OCI-LY3 (cell line): ENCODE data around the gene ATOH1.

Source experiments
- H2AFZ ChIP-seq: fragments of 200-600, 300-600 bp; shearing (Covaris generic); 2 replicates; pipeline ENCODE4 v1.6.0; 2014; ENCODE audit warnings: antibody characterized with exemption, low read depth, low read length
- H3K27ac ChIP-seq: fragments of 200-600, 300-600 bp; sonication (generic); 2 replicates; pipeline ENCODE4 v1.5.1; 2014; ENCODE audit warnings: mild to moderate bottlenecking, low read length, moderate library complexity, mixed read lengths
- H3K27me3 ChIP-seq: fragments of 200-600, 300-600 bp; sonication (generic); 2 replicates; pipeline ENCODE4 v1.6.1; 2014; ENCODE audit warnings: low read depth, low read length, mixed read lengths
- H3K36me3 ChIP-seq: fragments of 200-600, 300-600 bp; sonication (generic); replicated peaks from 2 replicates; pipeline ENCODE3; 2014; ENCODE audit warnings: low read depth, low read length, mixed read lengths
- H3K4me1 ChIP-seq: fragments of 300-600, 200-600 bp; sonication (generic); 2 replicates; pipeline ENCODE4 v1.6.1; 2014; ENCODE audit warnings: low read length, mixed read lengths
- H3K4me2 ChIP-seq: fragments of 200-600, 300-600 bp; sonication (generic); 2 replicates; pipeline ENCODE4 v1.6.1; 2014; ENCODE audit warnings: low read length, mixed read lengths
- H3K4me3 ChIP-seq: fragments of 300-600, 200-600 bp; sonication (generic); 2 replicates; pipeline ENCODE4 v1.5.1; 2014; ENCODE audit warnings: antibody characterized with exemption, mild to moderate bottlenecking, low read length, moderate library complexity
- H3K79me2 ChIP-seq: fragments of 300-600, 200-600 bp; shearing (Covaris generic); 2 replicates; pipeline ENCODE4 v1.6.1; 2014; ENCODE audit warnings: mild to moderate bottlenecking, low read length, mixed read lengths
- H3K9ac ChIP-seq: fragments of 300-600, 200-600 bp; shearing (Covaris generic); 2 replicates; pipeline ENCODE4 v1.6.0; 2014; ENCODE audit warnings: mild to moderate bottlenecking, low read length, moderate library complexity
- H3K9me3 ChIP-seq: fragments of 200-600, 300-600 bp; shearing (Covaris generic); 2 replicates; pipeline ENCODE4 v1.6.1; 2014; ENCODE audit warnings: low read length, mixed read lengths; ENCODE audit not compliant: insufficient read depth
- H4K20me1 ChIP-seq: fragments of 200-600, 300-600 bp; sonication (generic); 2 replicates; pipeline ENCODE4 v1.6.1; 2016; ENCODE audit warnings: low read length, mixed read lengths; ENCODE audit not compliant: insufficient read depth
- EZH2phosphoT487 ChIP-seq: fragments of 200-600 bp; shearing (Covaris generic); IDR thresholded peaks from 2 replicates; pipeline ENCODE4 v1.6.1; 2018; ENCODE audit warnings: antibody characterized with exemption, mixed run types, low read depth
- TF ChIP-seq, protein P1 (sequence below): fragments of 200-600, 300-600 bp; sonication (generic); IDR thresholded peaks from 2 replicates; pipeline ENCODE4 v1.5.1; 2014; ENCODE audit warnings: antibody characterized with exemption, low read length, low read depth

The ATOH1 gene

DNA sequence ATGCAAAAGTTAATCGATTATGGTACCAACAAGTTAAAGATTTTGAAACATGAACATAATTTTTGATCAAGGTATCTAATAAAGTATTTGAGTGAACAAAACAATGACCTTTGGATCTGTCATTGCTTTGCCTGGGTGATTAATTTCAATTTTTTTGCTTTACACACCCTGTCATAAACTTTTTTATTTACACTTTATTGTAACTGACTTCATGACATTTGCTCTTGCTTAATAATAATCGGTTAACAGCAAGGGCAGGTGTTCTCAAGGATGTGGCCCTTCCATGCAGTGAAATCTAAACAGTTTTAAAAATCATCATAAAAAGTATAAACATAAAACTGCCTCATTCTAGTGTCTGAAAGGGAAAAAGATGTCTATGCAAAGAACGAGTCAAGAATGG is 24.1 kb downstream of the ATOH1 start:
- Histone ChIP-seq H3K27me3 (no peaks in the 10 kb centered on the region), H3K4me3 (no peak overlapping the region), H2AFZ (no peak overlapping the region), H3K9me3 (no peaks in the 10 kb centered on the region), H3K27ac (no peak overlapping the region), H3K9ac (no peak overlapping the region), H4K20me1 (no peaks in the 10 kb centered on the region), H3K36me3 (no peaks in the 10 kb centered on the region), H3K4me1 (no peaks in the 10 kb centered on the region), H3K4me2 (no peak overlapping the region), H3K79me2 (no peaks in the 10 kb centered on the region)
- TF ChIP-seq, protein P1, sequence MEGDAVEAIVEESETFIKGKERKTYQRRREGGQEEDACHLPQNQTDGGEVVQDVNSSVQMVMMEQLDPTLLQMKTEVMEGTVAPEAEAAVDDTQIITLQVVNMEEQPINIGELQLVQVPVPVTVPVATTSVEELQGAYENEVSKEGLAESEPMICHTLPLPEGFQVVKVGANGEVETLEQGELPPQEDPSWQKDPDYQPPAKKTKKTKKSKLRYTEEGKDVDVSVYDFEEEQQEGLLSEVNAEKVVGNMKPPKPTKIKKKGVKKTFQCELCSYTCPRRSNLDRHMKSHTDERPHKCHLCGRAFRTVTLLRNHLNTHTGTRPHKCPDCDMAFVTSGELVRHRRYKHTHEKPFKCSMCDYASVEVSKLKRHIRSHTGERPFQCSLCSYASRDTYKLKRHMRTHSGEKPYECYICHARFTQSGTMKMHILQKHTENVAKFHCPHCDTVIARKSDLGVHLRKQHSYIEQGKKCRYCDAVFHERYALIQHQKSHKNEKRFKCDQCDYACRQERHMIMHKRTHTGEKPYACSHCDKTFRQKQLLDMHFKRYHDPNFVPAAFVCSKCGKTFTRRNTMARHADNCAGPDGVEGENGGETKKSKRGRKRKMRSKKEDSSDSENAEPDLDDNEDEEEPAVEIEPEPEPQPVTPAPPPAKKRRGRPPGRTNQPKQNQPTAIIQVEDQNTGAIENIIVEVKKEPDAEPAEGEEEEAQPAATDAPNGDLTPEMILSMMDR, result no peak

DNA sequence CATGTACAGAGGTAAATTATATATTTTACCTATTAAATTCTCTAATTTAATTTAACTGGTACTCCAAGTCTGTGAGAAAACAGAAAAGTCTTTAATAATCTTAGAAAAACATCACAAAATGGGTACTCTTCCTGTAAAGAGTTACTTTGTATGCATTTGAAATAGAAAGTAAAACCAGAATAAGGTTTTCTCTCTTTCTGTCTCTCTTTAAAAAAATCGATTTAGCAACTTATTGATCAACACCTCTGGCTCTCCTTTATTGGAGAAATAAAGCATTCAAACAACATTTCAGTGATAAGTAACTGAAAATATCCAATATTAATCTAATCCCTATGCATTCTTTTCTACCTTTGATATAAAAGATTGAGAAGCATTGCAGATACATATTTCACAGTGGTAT is 27.4 kb downstream of the ATOH1 start:
- no peaks in the 10 kb centered on the region for H3K4me1 ChIP-seq
- TF ChIP-seq, protein P1, result no peak
- no peak for TF ChIP-seq EZH2phosphoT487
- H4K20me1 ChIP-seq, result no peaks in the 10 kb centered on the region
- no peak overlapping the region for H3K27ac ChIP-seq
- H2AFZ ChIP-seq, result peak overlapping the region; percentile 28; the same call in 1 of the 2 replicates
- H3K4me2 ChIP-seq, result no peak overlapping the region
- no peaks in the 10 kb centered on the region for H3K36me3 ChIP-seq
- H3K79me2 ChIP-seq, result no peaks in the 10 kb centered on the region
- no peaks in the 10 kb centered on the region for H3K27me3 ChIP-seq
- no peaks in the 10 kb centered on the region for H3K9me3 ChIP-seq
- no peak overlapping the region for H3K9ac ChIP-seq
- H3K4me3 ChIP-seq, result no peak overlapping the region

DNA sequence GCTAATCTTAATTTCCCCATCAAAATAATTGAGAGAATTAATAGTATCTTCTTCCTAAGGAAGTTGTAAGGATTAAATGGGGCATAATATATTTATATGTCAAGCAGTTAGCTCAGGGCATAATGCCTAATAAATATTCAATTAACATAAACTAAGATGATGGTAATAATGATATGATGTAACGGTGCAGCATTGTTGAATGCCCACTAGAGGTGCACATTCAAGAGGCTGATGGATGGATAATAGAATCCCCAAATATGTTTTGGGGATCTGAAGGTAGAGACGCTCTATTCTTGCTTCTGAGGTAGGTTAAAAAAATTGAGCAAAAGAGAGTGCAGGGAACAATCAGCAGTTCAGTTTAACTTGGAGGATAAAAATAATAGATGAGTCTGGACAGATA is 37.1 kb downstream of the ATOH1 start:
- Histone ChIP-seq H3K4me3 (no peak overlapping the region), H2AFZ (no peak overlapping the region), H3K9ac (no peak overlapping the region), H3K36me3 (no peaks in the 10 kb centered on the region), H3K27me3 (no peaks in the 10 kb centered on the region), H3K79me2 (no peaks in the 10 kb centered on the region), H3K27ac (no peak overlapping the region), H3K4me2 (no peak overlapping the region), H3K9me3 (no peaks in the 10 kb centered on the region), H4K20me1 (no peaks in the 10 kb centered on the region), H3K4me1 (no peaks in the 10 kb centered on the region)
- TF ChIP-seq EZH2phosphoT487, result no peak
- TF ChIP-seq, protein P1, result peak; percentile 11; the same call in 1 of the 2 replicates

DNA sequence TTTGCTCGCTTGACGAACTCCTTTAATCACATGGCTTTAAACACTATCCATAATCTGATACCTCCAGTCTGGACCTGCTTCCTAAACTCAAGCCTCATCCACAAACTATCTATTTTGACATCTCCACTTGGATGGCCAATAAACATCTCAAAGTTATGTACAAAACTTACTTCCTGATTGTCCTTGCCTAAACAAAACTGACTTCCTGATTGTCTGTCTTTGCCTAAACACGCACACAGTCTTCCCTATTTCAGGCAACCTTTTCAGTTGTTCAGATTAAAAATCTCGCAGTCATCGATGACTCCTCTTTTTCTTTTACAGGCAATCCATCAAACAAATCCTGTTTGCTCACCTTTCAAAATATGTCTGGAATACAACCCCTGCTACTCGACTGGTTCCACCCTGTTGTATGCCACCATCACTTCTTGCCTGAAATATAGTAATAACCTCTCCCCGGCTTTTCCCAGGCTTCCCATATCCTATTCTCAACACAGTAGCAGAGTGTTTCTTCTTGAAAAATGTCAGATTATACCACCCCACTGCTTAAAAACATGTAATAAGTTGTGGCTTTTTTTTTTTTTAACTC is 39.0 kb downstream of the ATOH1 start:
- Histone ChIP-seq H4K20me1 (no peaks in the 10 kb centered on the region), H3K4me1 (no peaks in the 10 kb centered on the region), H3K27me3 (no peaks in the 10 kb centered on the region), H3K27ac (no peak overlapping the region), H3K79me2 (no peaks in the 10 kb centered on the region), H3K9me3 (no peaks in the 10 kb centered on the region), H3K4me2 (no peak overlapping the region), H3K9ac (no peak overlapping the region), H3K4me3 (no peak overlapping the region), H2AFZ (no peak overlapping the region), H3K36me3 (no peaks in the 10 kb centered on the region)
- TF ChIP-seq EZH2phosphoT487, result no peak
